Suppressor macrophage treated with lipopolysaccharide for 1 hour (primary cell): ENCODE data around the gene KIF13A.
A peak's percentile ranks its signal among the peaks of the same experiment; 100 is the strongest.
"Not testable (repeated sequence)": the region's sequence is repeated elsewhere in the genome, so short reads cannot be mapped to it uniquely, and the experiment has no call there.

Experiments
- DNase-seq, 3 donors: peaks; one replicate each; pipeline ENCODE4 v3.0.0-alpha.2; 2020 to 2022

KIF13A gene

GRCh38 chr6:17987447-17987696, at the start of gene KIF13A:
KIF13A (minus strand) TSS chr6:17987635; CDS start chr6:17987463, 172 bp downstream.
- no peak for DNase-seq

- no peak for DNase-seq
Observed at GRCh38 chr6:18036781-18037180, 49.3 kb upstream of the KIF13A start.

- DNase-seq: no peak
Observed at GRCh38 chr6:18035330-18035854, 48.0 kb upstream of the KIF13A start.

- DNase-seq: peak in 2 of 3 donors; percentile 7 to 13
Observed at GRCh38 chr6:18034798-18035202, 47.4 kb upstream of the KIF13A start.

- DNase-seq: no peak
Observed at GRCh38 chr6:18031680-18032256, 44.3 kb upstream of the KIF13A start.

GRCh38 chr6:18031189-18031588, 43.8 kb upstream of the KIF13A start:
- no peak for DNase-seq

GRCh38 chr6:18028332-18028731, 40.9 kb upstream of the KIF13A start:
- DNase-seq: no peak

GRCh38 chr6:18025596-18025995, 38.2 kb upstream of the KIF13A start:
- DNase-seq: no peak

- DNase-seq: no peak
Observed at GRCh38 chr6:18024876-18025275, 37.4 kb upstream of the KIF13A start.

GRCh38 chr6:18023891-18024290, 36.5 kb upstream of the KIF13A start:
- no peak for DNase-seq

GRCh38 chr6:18022398-18023231, 35.2 kb upstream of the KIF13A start:
- no peak for DNase-seq

- DNase-seq: no peak
Observed at GRCh38 chr6:18021166-18021850, 33.9 kb upstream of the KIF13A start.

GRCh38 chr6:18020545-18020944, 33.1 kb upstream of the KIF13A start:
- not testable (repeated sequence) for DNase-seq

- DNase-seq: no peak
Observed at GRCh38 chr6:18019539-18020534, 32.4 kb upstream of the KIF13A start.

- not testable (repeated sequence) for DNase-seq
Observed at GRCh38 chr6:18019133-18019532, 31.7 kb upstream of the KIF13A start.

GRCh38 chr6:18016698-18017097, 29.3 kb upstream of the KIF13A start:
- DNase-seq: no peak

GRCh38 chr6:18016133-18016532, 28.7 kb upstream of the KIF13A start:
- DNase-seq: no peak

- peak in 1 of 3 donors; percentile 13 for DNase-seq
Observed at GRCh38 chr6:18011287-18011686, 23.9 kb upstream of the KIF13A start.

GRCh38 chr6:18010540-18010939, 23.1 kb upstream of the KIF13A start:
- not testable (repeated sequence) for DNase-seq

GRCh38 chr6:18004256-18004985, 17.0 kb upstream of the KIF13A start:
- no peak for DNase-seq

GRCh38 chr6:17999425-17999824, 12.0 kb upstream of the KIF13A start:
- DNase-seq: no peak

- peak; percentile 58 to 72 (median 70) for DNase-seq
Observed at GRCh38 chr6:17998442-17998841, 11.0 kb upstream of the KIF13A start.
